Kidney (tissue), 14 donors: Measurements from ENCODE around the gene UGT1A4. TPM values are rescaled to one million over a fixed set of nuclear protein-coding genes. Genes with fewer than 3 reads are reported as not detected.

Source experiments
- DNase-seq, 5 donors: peaks; one replicate each; pipeline ENCODE4 v3.0.0-alpha.2; 2013 to 2020
- FAIRE-seq: peaks from 2 replicates; lab custom pipeline; 2012; peaks lifted over from hg19 to GRCh38; lab: Jason Lieb, UNC
- H3K27ac ChIP-seq, 2 donors: one replicate each; pipeline ENCODE4 v1.7.0; 2013; ENCODE audit warnings: low read depth in 2 of 2, low read length in 2 of 2, inconsistent platforms in 1 of 2
- H3K27me3 ChIP-seq: one replicate; pipeline ENCODE4 v1.7.1; 2013; ENCODE audit warnings: low read length, inconsistent platforms; ENCODE audit not compliant: control insufficient read depth, insufficient read depth
- H3K36me3 ChIP-seq, 3 donors: one replicate each; pipeline versions ENCODE4 v1.7.0 to v1.7.1; 2013; ENCODE audit warnings: low read length in 3 of 3, control low read depth in 1 of 3, inconsistent platforms in 1 of 3; ENCODE audit not compliant: insufficient read depth in 3 of 3, control insufficient read depth in 2 of 3
- H3K4me1 ChIP-seq, 3 donors: one replicate each; pipeline versions ENCODE4 v1.7.0 to v1.7.1; 2013; ENCODE audit warnings: low read length in 3 of 3, inconsistent platforms in 1 of 3, low read depth in 1 of 3; ENCODE audit not compliant: control insufficient read depth in 2 of 3, insufficient read depth in 2 of 3
- H3K4me3 ChIP-seq, 3 donors: one replicate each; pipeline versions ENCODE4 v1.7.0 to v1.8.1; 2013; ENCODE audit warnings: low read length in 3 of 3, control low read depth in 1 of 3, inconsistent platforms in 1 of 3
- H3K9ac ChIP-seq, 3 donors: one replicate each; pipeline versions ENCODE4 v1.7.0 to v1.7.1; 2013; ENCODE audit warnings: low read length in 3 of 3, control low read depth in 1 of 3, inconsistent platforms in 1 of 3
- H3K9me3 ChIP-seq, 3 donors: one replicate each; pipeline versions ENCODE4 v1.7.0 to v1.7.1; 2013; ENCODE audit warnings: low read length in 3 of 3, control low read depth in 1 of 3, inconsistent platforms in 1 of 3; ENCODE audit not compliant: control insufficient read depth in 2 of 3, insufficient read depth in 1 of 3
- CTCF ChIP-seq: IDR thresholded peaks from 3 replicates; pipeline ENCODE4 v1.5.1; 2012; ENCODE audit warnings: mild to moderate bottlenecking, moderate library complexity, borderline replicate concordance; ENCODE audit not compliant: insufficient read depth; ENCODE audit errors: extremely low read depth
- intact Hi-C: fragments of 100-400 bp; cut with DNase I; formaldehyde crosslinking; loops from one replicate; pipeline ENCODE4 v1.11.1; 2022
- polyA plus RNA-seq: library from polyadenylated mRNA; stranded (reverse); fragments of 350-450 nt; fragmentation: Illumina TruSeq; extraction: RNeasy Lipid Tissue Mini Kit (QIAGEN cat#74804); gene quantifications from one replicate; pipeline ENCODE4 v1.2.3, GENCODE V29; 2014; ENCODE audit warnings: low read depth, low replicate concordance; ENCODE audit not compliant: insufficient read depth
- total RNA-seq: library from RNA; stranded (reverse); fragmentation: NEBNext Ultra II Directional; extraction: Animal tissue kit (Norgen Biotek cat#: 25700); gene quantifications from one replicate; pipeline ENCODE4 v1.2.1, GENCODE V29; 2021
- donor health status: control.
- donor health status: control.
- donor health status: control.
- donor health status: control.
- donor health status: control.
- donor health status: DM: yes; HTN: yes; CAD: no.
- donor health status: Normal renal cell carcinoma (clear cell type).

UGT1A4 gene
- total and polyA plus RNA-seq, 2 donors from 2014 or later: 0.84 to 1.1 TPM

GRCh38 chr2:233795735-233796171, 77.2 kb downstream of the UGT1A4 start:
- peak in 1 of 5 donors; percentile 38 for DNase-seq
- TF ChIP-seq CTCF: no peak
- Histone ChIP-seq H3K36me3 (no peaks in the 10 kb centered on the region), H3K27ac (no peak overlapping the region), H3K4me3 (no peak overlapping the region), H3K27me3 (no peaks in the 10 kb centered on the region), H3K9ac (no peak overlapping the region), H3K4me1 (no peaks in the 10 kb centered on the region), H3K9me3 (no peaks in the 10 kb centered on the region)
- intact Hi-C loops: no loop called here
- FAIRE-seq: no peak

- FAIRE-seq: no peak
- Histone ChIP-seq H3K4me1 (no peaks in the 10 kb centered on the region), H3K36me3 (no peaks in the 10 kb centered on the region), H3K27me3 (no peaks in the 10 kb centered on the region), H3K9ac (no peak overlapping the region), H3K4me3 (no peak overlapping the region), H3K27ac (no peak overlapping the region), H3K9me3 (no peaks in the 10 kb centered on the region)
- TF ChIP-seq CTCF: no peak
- DNase-seq: no peak
- intact Hi-C loops: no loop called here
Observed at GRCh38 chr2:233796254-233796653, 77.7 kb downstream of the UGT1A4 start.

GRCh38 chr2:233798335-233799086, 80.0 kb downstream of the UGT1A4 start:
- no peaks in the 10 kb centered on the region for H3K4me1 ChIP-seq
- intact Hi-C loops: no loop called here
- FAIRE-seq: no peak

More at GRCh38 chr2:233798335-233799086, 80.0 kb downstream of the UGT1A4 start:
- peak in 1 of 5 donors; percentile 46 for DNase-seq
- Histone ChIP-seq H3K36me3 (no peaks in the 10 kb centered on the region), H3K27me3 (no peaks in the 10 kb centered on the region), H3K4me3 (no peak overlapping the region), H3K27ac (no peak overlapping the region), H3K9me3 (no peaks in the 10 kb centered on the region), H3K9ac (no peak overlapping the region)
- TF ChIP-seq CTCF: no peak
